T-helper 22 cell (primary cell): ENCODE results near the gene AP1G1.
A peak's percentile ranks its signal among the peaks of the same experiment; 100 is the strongest.
"Not testable (repeated sequence)": the region's sequence is repeated elsewhere in the genome, so short reads cannot be mapped to it uniquely, and the experiment has no call there.

Source experiments
- DNase-seq: peaks from one replicate; pipeline ENCODE4 v3.0.0-alpha.2; 2020; ENCODE audit warnings: low read depth

Gene AP1G1

GRCh38 chr16:71807905-71808592 lies 585 bp downstream of the AP1G1 start:
- peak; percentile 4 for DNase-seq

- DNase-seq: no peak
Observed at GRCh38 chr16:71803305-71803690, 5.3 kb downstream of the AP1G1 start.

GRCh38 chr16:71796501-71797097 lies 12.0 kb downstream of the AP1G1 start:
- DNase-seq: no peak

- DNase-seq: no peak
Observed at GRCh38 chr16:71794943-71795342, 13.7 kb downstream of the AP1G1 start.

GRCh38 chr16:71794018-71794417 lies 14.6 kb downstream of the AP1G1 start:
- DNase-seq: no peak

GRCh38 chr16:71792176-71792575 lies 16.5 kb downstream of the AP1G1 start:
- no peak for DNase-seq

GRCh38 chr16:71790329-71790728 lies 18.3 kb downstream of the AP1G1 start:
- DNase-seq: not testable (repeated sequence)

GRCh38 chr16:71789136-71789535 lies 19.5 kb downstream of the AP1G1 start:
- no peak for DNase-seq

GRCh38 chr16:71788578-71788977 lies 20.1 kb downstream of the AP1G1 start:
- DNase-seq: no peak

- not testable (repeated sequence) for DNase-seq
Observed at GRCh38 chr16:71785143-71785542, 23.5 kb downstream of the AP1G1 start.

GRCh38 chr16:71784093-71784492 lies 24.5 kb downstream of the AP1G1 start:
- DNase-seq: no peak

GRCh38 chr16:71781741-71782140 lies 26.9 kb downstream of the AP1G1 start:
- DNase-seq: no peak

- no peak for DNase-seq
Observed at GRCh38 chr16:71780521-71781089, 28.0 kb downstream of the AP1G1 start.

- no peak for DNase-seq
Observed at GRCh38 chr16:71778780-71779179, 29.9 kb downstream of the AP1G1 start.

GRCh38 chr16:71777329-71777728 lies 31.3 kb downstream of the AP1G1 start:
- no peak for DNase-seq

GRCh38 chr16:71775949-71776348 lies 32.7 kb downstream of the AP1G1 start:
- DNase-seq: no peak

GRCh38 chr16:71771571-71771970 lies 37.1 kb downstream of the AP1G1 start:
- no peak for DNase-seq

- no peak for DNase-seq
Observed at GRCh38 chr16:71769222-71769621, 39.4 kb downstream of the AP1G1 start.

GRCh38 chr16:71767060-71767900 lies 41.4 kb downstream of the AP1G1 start:
- no peak for DNase-seq

- DNase-seq: no peak
Observed at GRCh38 chr16:71762186-71762585, 46.4 kb downstream of the AP1G1 start.

GRCh38 chr16:71761097-71761496 lies 47.5 kb downstream of the AP1G1 start:
- no peak for DNase-seq

GRCh38 chr16:71758293-71758760 lies 50.3 kb downstream of the AP1G1 start:
- DNase-seq: no peak

- DNase-seq: no peak
Observed at GRCh38 chr16:71754652-71755051, 54.0 kb downstream of the AP1G1 start.
